Astrocyte (in vitro differentiated cells and primary cell): ENCODE measurements around the gene SPRED2.

Experiments
- CTCF ChIP-seq: IDR thresholded peaks from 2 replicates; pipeline ENCODE4 v1.5.1; 2011; ENCODE audit warnings: low read depth, mild to moderate bottlenecking, inconsistent platforms, low read length, moderate library complexity; ENCODE audit not compliant: insufficient read depth
- EZH2 ChIP-seq: IDR thresholded peaks from 2 replicates; pipeline ENCODE4 v1.6.1; 2012; ENCODE audit warnings: mild to moderate bottlenecking, low read length, inconsistent platforms; ENCODE audit not compliant: insufficient read depth

- TF ChIP-seq CTCF (no peak), EZH2 (no peak)
Measured at GRCh38 chr2:65300761-65301711, 131.4 kb downstream of the SPRED2 start.
